Neural cell (in vitro differentiated cells): ENCODE results near the gene FYB1. TPM values are rescaled to one million over a fixed set of nuclear protein-coding genes. Genes with fewer than 3 reads are reported as not detected.

Experiments
- H2AFZ ChIP-seq: fragments of 200-600, 300-800 bp; sonication (generic), shearing (Covaris generic); 2 replicates; pipeline ENCODE4 v1.6.0; 2014; ENCODE audit warnings: low read depth, mild to moderate bottlenecking, antibody characterized with exemption, low read length, moderate library complexity
- H3F3A ChIP-seq: fragments of 200-600 bp; shearing (Covaris generic); 2 replicates; pipeline ENCODE4 v1.6.1; 2016; ENCODE audit warnings: mild to moderate bottlenecking, moderate library complexity, mixed read lengths, antibody characterized with exemption, low read length; ENCODE audit not compliant: insufficient read depth, poor library complexity, severe bottlenecking
- H3K27ac ChIP-seq: fragments of 200-600, 300-800 bp; sonication (generic), shearing (Covaris generic); 2 replicates; pipeline ENCODE4 v1.5.1; 2014; ENCODE audit warnings: mild to moderate bottlenecking, low read length, moderate library complexity
- H3K27me3 ChIP-seq: fragments of 300-800, 200-600 bp; sonication (generic), shearing (Covaris generic); 2 replicates; pipeline ENCODE4 v1.6.0; 2014; ENCODE audit warnings: mild to moderate bottlenecking, low read depth, low read length, moderate library complexity; ENCODE audit not compliant: insufficient read depth
- H3K36me3 ChIP-seq: fragments of 300-800, 200-600 bp; sonication (generic), shearing (Covaris generic); 2 replicates; pipeline ENCODE4 v1.5.1; 2014; ENCODE audit warnings: mild to moderate bottlenecking, antibody characterized with exemption, low read length, moderate library complexity; ENCODE audit not compliant: insufficient read depth
- H3K4me2 ChIP-seq: fragments of 300-800, 200-600 bp; sonication (generic), shearing (Covaris generic); 2 replicates; pipeline ENCODE4 v1.6.0; 2014; ENCODE audit warnings: mild to moderate bottlenecking, low read length
- H3K4me3 ChIP-seq: fragments of 300-800, 200-600 bp; sonication (generic), shearing (Covaris generic); 2 replicates; pipeline ENCODE4 v1.5.1; 2014; ENCODE audit warnings: mild to moderate bottlenecking, low read length, moderate library complexity
- H3K79me2 ChIP-seq: fragments of 200-600 bp; shearing (Covaris generic); replicated peaks from 2 replicates; pipeline ENCODE4 v1.6.0; 2014; ENCODE audit warnings: mild to moderate bottlenecking, low read length, moderate library complexity; ENCODE audit not compliant: insufficient read depth
- H3K9ac ChIP-seq: fragments of 300-800, 200-600 bp; sonication (generic), shearing (Covaris generic); 2 replicates; pipeline ENCODE4 v1.6.1; 2016; ENCODE audit warnings: mild to moderate bottlenecking, low read length, mixed read lengths
- H3K9me2 ChIP-seq: fragments of 200-600 bp; shearing (Covaris generic); 2 replicates; pipeline ENCODE4 v1.6.1; 2016; ENCODE audit warnings: mild to moderate bottlenecking, low read length, mixed read lengths; ENCODE audit not compliant: insufficient read depth
- H3K9me3 ChIP-seq: fragments of 200-600, 300-800 bp; sonication (generic), shearing (Covaris generic); 2 replicates; pipeline ENCODE4 v1.6.1; 2016; ENCODE audit warnings: mild to moderate bottlenecking, mixed run types, low read length, moderate library complexity, mixed read lengths
- H4K20me1 ChIP-seq: fragments of 200-600 bp; shearing (Covaris generic); 2 replicates; pipeline ENCODE4 v1.6.1; 2016; ENCODE audit warnings: mild to moderate bottlenecking, mixed run types; ENCODE audit not compliant: insufficient read depth
- EP300 ChIP-seq: fragments of 450-650 bp; conservative IDR thresholded peaks from 2 replicates; pipeline ENCODE4 v1.6.1; 2014; ENCODE audit warnings: antibody characterized with exemption, mild to moderate bottlenecking, moderate library complexity; ENCODE audit not compliant: poor library complexity, severe bottlenecking
- EZH2 ChIP-seq: fragments of 200-600, 300-800 bp; shearing (Covaris generic), sonication (generic); IDR thresholded peaks from 2 replicates; pipeline ENCODE4 v1.6.1; 2014; ENCODE audit warnings: antibody characterized with exemption, low read length, borderline replicate concordance, mild to moderate bottlenecking; ENCODE audit not compliant: insufficient read depth, poor library complexity, severe bottlenecking
- MXI1 ChIP-seq: fragments of 450-650 bp; conservative IDR thresholded peaks from 2 replicates; pipeline ENCODE4 v1.6.1; 2014; ENCODE audit warnings: antibody characterized with exemption, mild to moderate bottlenecking; ENCODE audit not compliant: poor library complexity, severe bottlenecking
- POLR2AphosphoS5 ChIP-seq: IDR thresholded peaks from 2 replicates; pipeline ENCODE4 v1.6.1; 2012
- RAD21 ChIP-seq: fragments of 450-650 bp; conservative IDR thresholded peaks from 2 replicates; pipeline ENCODE4 v1.6.1; 2014; ENCODE audit warnings: antibody characterized with exemption, mild to moderate bottlenecking, moderate library complexity
- SMC3 ChIP-seq: fragments of 450-650 bp; conservative IDR thresholded peaks from 2 replicates; pipeline ENCODE4 v1.6.1; 2014; ENCODE audit warnings: antibody characterized with exemption, mild to moderate bottlenecking, moderate library complexity; ENCODE audit not compliant: poor library complexity
- TAF1 ChIP-seq: IDR thresholded peaks from 2 replicates; pipeline ENCODE4 v1.6.1; 2012; ENCODE audit warnings: low read depth
- polyA plus RNA-seq: library from polyadenylated mRNA; depleted of rRNA; stranded (reverse); fragments of >200 nt; gene quantifications from 2 replicates; pipeline ENCODE4 v1.2.3, GENCODE V29; 2014
- TF ChIP-seq, protein P1 (sequence below): fragments of 450-650 bp; IDR thresholded peaks from 2 replicates; pipeline ENCODE4 v1.5.1; 2014; ENCODE audit warnings: antibody characterized with exemption, mild to moderate bottlenecking, moderate library complexity; ENCODE audit not compliant: poor library complexity, severe bottlenecking
- TF ChIP-seq, protein P2 (sequence below): IDR thresholded peaks from 2 replicates; pipeline ENCODE4 v1.6.1; 2012; ENCODE audit warnings: borderline replicate concordance

FYB1 gene
- polyA plus RNA-seq, 1 donor from 2014 or later, result not detected

DNA sequence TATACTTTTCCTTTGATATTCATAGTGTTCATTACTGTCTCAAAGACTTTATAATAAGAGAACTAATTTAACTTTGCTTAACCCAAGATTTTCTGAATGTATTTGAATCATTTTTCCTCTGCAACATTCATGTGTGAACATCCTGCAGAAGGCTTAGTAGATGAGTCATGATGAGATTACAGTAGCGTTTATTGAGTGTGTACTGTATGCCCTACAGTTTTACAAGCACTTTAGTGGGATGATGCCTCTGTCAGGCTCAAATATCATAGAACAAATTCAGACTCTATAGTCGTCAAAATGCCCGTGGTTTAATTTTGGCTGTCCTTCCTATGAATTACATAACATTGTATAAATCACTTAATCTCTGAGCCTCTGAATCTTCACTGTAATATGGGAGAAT, 41.2 kb downstream of the FYB1 start:
- Histone ChIP-seq H3K79me2 (no peaks in the 10 kb centered on the region), H3K36me3 (no peaks in the 10 kb centered on the region), H3K9me3 (no peaks in the 10 kb centered on the region), H2AFZ (no peak overlapping the region), H3K4me2 (no peak overlapping the region), H3K9me2 (no peaks in the 10 kb centered on the region), H4K20me1 (no peaks in the 10 kb centered on the region), H3K27ac (no peak overlapping the region), H3F3A (no peaks in the 10 kb centered on the region), H3K9ac (no peak overlapping the region), H3K27me3 (no peaks in the 10 kb centered on the region), H3K4me3 (no peak overlapping the region)
- TF ChIP-seq, protein P1, sequence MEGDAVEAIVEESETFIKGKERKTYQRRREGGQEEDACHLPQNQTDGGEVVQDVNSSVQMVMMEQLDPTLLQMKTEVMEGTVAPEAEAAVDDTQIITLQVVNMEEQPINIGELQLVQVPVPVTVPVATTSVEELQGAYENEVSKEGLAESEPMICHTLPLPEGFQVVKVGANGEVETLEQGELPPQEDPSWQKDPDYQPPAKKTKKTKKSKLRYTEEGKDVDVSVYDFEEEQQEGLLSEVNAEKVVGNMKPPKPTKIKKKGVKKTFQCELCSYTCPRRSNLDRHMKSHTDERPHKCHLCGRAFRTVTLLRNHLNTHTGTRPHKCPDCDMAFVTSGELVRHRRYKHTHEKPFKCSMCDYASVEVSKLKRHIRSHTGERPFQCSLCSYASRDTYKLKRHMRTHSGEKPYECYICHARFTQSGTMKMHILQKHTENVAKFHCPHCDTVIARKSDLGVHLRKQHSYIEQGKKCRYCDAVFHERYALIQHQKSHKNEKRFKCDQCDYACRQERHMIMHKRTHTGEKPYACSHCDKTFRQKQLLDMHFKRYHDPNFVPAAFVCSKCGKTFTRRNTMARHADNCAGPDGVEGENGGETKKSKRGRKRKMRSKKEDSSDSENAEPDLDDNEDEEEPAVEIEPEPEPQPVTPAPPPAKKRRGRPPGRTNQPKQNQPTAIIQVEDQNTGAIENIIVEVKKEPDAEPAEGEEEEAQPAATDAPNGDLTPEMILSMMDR, result no peak
- TF ChIP-seq POLR2AphosphoS5 (no peak), MXI1 (no peak), RAD21 (no peak), TAF1 (no peak), EZH2 (no peak), SMC3 (no peak), EP300 (no peak)
- TF ChIP-seq, protein P2, sequence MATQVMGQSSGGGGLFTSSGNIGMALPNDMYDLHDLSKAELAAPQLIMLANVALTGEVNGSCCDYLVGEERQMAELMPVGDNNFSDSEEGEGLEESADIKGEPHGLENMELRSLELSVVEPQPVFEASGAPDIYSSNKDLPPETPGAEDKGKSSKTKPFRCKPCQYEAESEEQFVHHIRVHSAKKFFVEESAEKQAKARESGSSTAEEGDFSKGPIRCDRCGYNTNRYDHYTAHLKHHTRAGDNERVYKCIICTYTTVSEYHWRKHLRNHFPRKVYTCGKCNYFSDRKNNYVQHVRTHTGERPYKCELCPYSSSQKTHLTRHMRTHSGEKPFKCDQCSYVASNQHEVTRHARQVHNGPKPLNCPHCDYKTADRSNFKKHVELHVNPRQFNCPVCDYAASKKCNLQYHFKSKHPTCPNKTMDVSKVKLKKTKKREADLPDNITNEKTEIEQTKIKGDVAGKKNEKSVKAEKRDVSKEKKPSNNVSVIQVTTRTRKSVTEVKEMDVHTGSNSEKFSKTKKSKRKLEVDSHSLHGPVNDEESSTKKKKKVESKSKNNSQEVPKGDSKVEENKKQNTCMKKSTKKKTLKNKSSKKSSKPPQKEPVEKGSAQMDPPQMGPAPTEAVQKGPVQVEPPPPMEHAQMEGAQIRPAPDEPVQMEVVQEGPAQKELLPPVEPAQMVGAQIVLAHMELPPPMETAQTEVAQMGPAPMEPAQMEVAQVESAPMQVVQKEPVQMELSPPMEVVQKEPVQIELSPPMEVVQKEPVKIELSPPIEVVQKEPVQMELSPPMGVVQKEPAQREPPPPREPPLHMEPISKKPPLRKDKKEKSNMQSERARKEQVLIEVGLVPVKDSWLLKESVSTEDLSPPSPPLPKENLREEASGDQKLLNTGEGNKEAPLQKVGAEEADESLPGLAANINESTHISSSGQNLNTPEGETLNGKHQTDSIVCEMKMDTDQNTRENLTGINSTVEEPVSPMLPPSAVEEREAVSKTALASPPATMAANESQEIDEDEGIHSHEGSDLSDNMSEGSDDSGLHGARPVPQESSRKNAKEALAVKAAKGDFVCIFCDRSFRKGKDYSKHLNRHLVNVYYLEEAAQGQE, result no peak

DNA sequence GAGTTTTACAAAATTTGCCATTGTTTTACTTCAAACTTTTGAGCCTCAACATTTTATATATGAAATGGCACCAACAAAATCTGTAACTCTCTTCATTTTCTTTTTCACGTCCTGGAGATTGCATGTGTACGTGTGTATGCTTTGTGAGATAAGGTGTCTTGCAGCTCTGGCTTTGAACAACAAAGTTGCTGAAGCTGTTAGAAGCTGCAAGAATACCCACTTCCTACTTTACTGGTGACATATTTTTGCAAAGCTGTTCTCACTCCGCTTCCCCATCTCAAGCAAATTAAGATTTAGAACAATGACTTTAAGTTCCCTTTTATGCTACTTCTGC, 41.8 kb downstream of the FYB1 start:
- no peaks in the 10 kb centered on the region for H3K27me3 ChIP-seq
- no peaks in the 10 kb centered on the region for H4K20me1 ChIP-seq
- no peak overlapping the region for H3K4me2 ChIP-seq
- H3F3A ChIP-seq, result no peaks in the 10 kb centered on the region
- H3K4me3 ChIP-seq, result no peak overlapping the region
- no peaks in the 10 kb centered on the region for H3K36me3 ChIP-seq
- H2AFZ ChIP-seq, result no peak overlapping the region
- TF ChIP-seq, protein P1, result no peak
- TF ChIP-seq EP300 (no peak), MXI1 (no peak), RAD21 (no peak), POLR2AphosphoS5 (no peak), EZH2 (no peak), SMC3 (no peak), TAF1 (no peak)
- TF ChIP-seq, protein P2, result no peak
- no peaks in the 10 kb centered on the region for H3K79me2 ChIP-seq
- no peaks in the 10 kb centered on the region for H3K9me2 ChIP-seq
- no peak overlapping the region for H3K27ac ChIP-seq
- H3K9ac ChIP-seq, result no peak overlapping the region
- H3K9me3 ChIP-seq, result no peaks in the 10 kb centered on the region
